H1 (cell line): Measurements from ENCODE around the gene KIF2C. TPM values are rescaled to one million over a fixed set of nuclear protein-coding genes. Genes with fewer than 3 reads are reported as not detected.

Experiments
- CTCF ChIA-PET: fragments of 300-600 bp; sonication (Branson Sonifier 250); formaldehyde crosslinking; loops from one replicate; lab custom pipeline; 2021; ENCODE audit not compliant: partially characterized antibody; lab: Charles Lee
- POLR2A ChIA-PET: fragments of 300-600 bp; sonication (Branson Sonifier 250); formaldehyde crosslinking; loops from one replicate; lab custom pipeline; 2021; ENCODE audit warnings: inconsistent platforms; ENCODE audit not compliant: partially characterized antibody; lab: Charles Lee
- DNase-seq, 2 experiments: peaks; one replicate each; pipeline versions ENCODE4 v3.0.0 to v3.0.0-alpha.2; 2010 to 2022; ENCODE audit warnings: low spot score in 2 of 2, low read depth in 1 of 2, mixed read lengths in 1 of 2
- FAIRE-seq: peaks from 2 replicates; lab custom pipeline; 2011; peaks lifted over from hg19 to GRCh38; lab: Jason Lieb, UNC
- H2AFZ ChIP-seq: 2 replicates; pipeline ENCODE4 v1.8.1; 2012; ENCODE audit warnings: low read length, inconsistent platforms
- H2AK5ac ChIP-seq: 2 replicates; pipeline ENCODE4 v1.6.1; 2013; ENCODE audit warnings: low read depth, low read length
- H2BK120ac ChIP-seq: replicated peaks from 2 replicates; pipeline ENCODE3; 2013; ENCODE audit warnings: low read depth, low read length, inconsistent platforms
- H2BK12ac ChIP-seq: 2 replicates; pipeline ENCODE4 v1.6.1; 2013; ENCODE audit warnings: low read depth, low read length
- H2BK15ac ChIP-seq: 2 replicates; pipeline ENCODE4 v1.6.1; 2013; ENCODE audit warnings: low read length
- H2BK20ac ChIP-seq: 2 replicates; pipeline ENCODE4 v1.6.1; 2013; ENCODE audit warnings: low read length
- H2BK5ac ChIP-seq: 2 replicates; pipeline ENCODE4 v1.6.1; 2013; ENCODE audit warnings: low read depth, low read length
- H3K14ac ChIP-seq: 2 replicates; pipeline ENCODE4 v1.6.1; 2013; ENCODE audit warnings: inconsistent platforms; ENCODE audit not compliant: insufficient read length
- H3K18ac ChIP-seq: 2 replicates; pipeline ENCODE4 v1.6.1; 2013; ENCODE audit warnings: low read length; ENCODE audit errors: extremely low read depth
- H3K23ac ChIP-seq: 2 replicates; pipeline ENCODE4 v1.6.1; 2013; ENCODE audit warnings: inconsistent platforms; ENCODE audit not compliant: insufficient read length
- H3K23me2 ChIP-seq: 2 replicates; pipeline ENCODE4 v1.6.1; 2013; ENCODE audit warnings: low read depth, low read length
- H3K27ac ChIP-seq: 2 replicates; pipeline ENCODE4 v1.6.1; 2011; ENCODE audit warnings: low read depth, low read length, inconsistent platforms
- H3K27me3 ChIP-seq, 4 experiments: replicated peaks in 1 of 4; 1 replicate in 1 of 4; 2 replicates in 3 of 4; pipeline versions ENCODE4 v1.6.1 to v1.8.1; 2011 to 2013; ENCODE audit warnings: low read length in 3 of 4, mild to moderate bottlenecking in 3 of 4, inconsistent platforms in 2 of 4, mixed read lengths in 2 of 4, moderate library complexity in 1 of 4; ENCODE audit not compliant: control insufficient read depth in 3 of 4, insufficient read depth in 3 of 4; ENCODE audit errors: extremely low read depth in 1 of 4
- H3K36me3 ChIP-seq, 4 experiments: 2 replicates each; pipeline versions ENCODE4 v1.6.1 to v1.8.1; 2011 to 2013; ENCODE audit warnings: mild to moderate bottlenecking in 4 of 4, low read length in 3 of 4, moderate library complexity in 2 of 4, control low read depth in 1 of 4, inconsistent platforms in 1 of 4; ENCODE audit not compliant: insufficient read depth in 4 of 4, control insufficient read depth in 2 of 4
- H3K4ac ChIP-seq: replicated peaks from 2 replicates; pipeline ENCODE3; 2013; ENCODE audit warnings: low read length, low read depth, mixed read lengths, inconsistent platforms; ENCODE audit not compliant: insufficient read length
- H3K4me1 ChIP-seq, 4 experiments: replicated peaks in 1 of 4; 1 replicate in 1 of 4; 2 replicates in 3 of 4; pipeline versions ENCODE4 v1.6.1 to v1.8.1; 2011 to 2013; ENCODE audit warnings: low read length in 3 of 4, inconsistent platforms in 2 of 4, mixed read lengths in 1 of 4; ENCODE audit not compliant: insufficient read depth in 4 of 4, control insufficient read depth in 3 of 4
- H3K4me2 ChIP-seq, 2 experiments: 2 replicates each; pipeline versions ENCODE4 v1.6.1 to v1.8.1; 2011 to 2013; ENCODE audit warnings: low read depth in 2 of 2, low read length in 2 of 2, control low read depth in 1 of 2, inconsistent platforms in 1 of 2, mild to moderate bottlenecking in 1 of 2; ENCODE audit not compliant: insufficient read depth in 1 of 2
- H3K4me3 ChIP-seq, 4 experiments: fragments of 200-600, 300-600 bp in 1 of 4; sonication (generic), shearing (Covaris generic), sonication (Bioruptor Twin) in 1 of 4; 2 replicates each; pipeline versions ENCODE4 v1.5.1 to v1.8.1; 2011 to 2016; ENCODE audit warnings: low read length in 4 of 4, low read depth in 3 of 4, control low read depth in 2 of 4, inconsistent platforms in 2 of 4, mild to moderate bottlenecking in 2 of 4, mixed read lengths in 1 of 4, moderate library complexity in 1 of 4; ENCODE audit not compliant: insufficient read depth in 2 of 4; ENCODE audit errors: extremely low read depth in 1 of 4
- H3K56ac ChIP-seq: replicated peaks from 2 replicates; pipeline ENCODE3; 2013; ENCODE audit warnings: low read depth, mild to moderate bottlenecking, mixed read lengths, low read length, inconsistent platforms; ENCODE audit not compliant: insufficient read length
- H3K79me1 ChIP-seq: 2 replicates; pipeline ENCODE4 v1.6.1; 2013; ENCODE audit warnings: low read depth, low read length, control low read depth
- H3K79me2 ChIP-seq, 2 experiments: 2 replicates each; pipeline versions ENCODE4 v1.6.1 to v1.8.1; 2012 to 2013; ENCODE audit warnings: low read length in 2 of 2, mild to moderate bottlenecking in 2 of 2, inconsistent platforms in 1 of 2; ENCODE audit not compliant: insufficient read depth in 2 of 2, control insufficient read depth in 1 of 2
- H3K9ac ChIP-seq, 4 experiments: replicated peaks in 1 of 4; 1 replicate in 1 of 4; 2 replicates in 3 of 4; pipeline versions ENCODE4 v1.6.1 to v1.8.1; 2011 to 2013; ENCODE audit warnings: low read depth in 3 of 4, low read length in 3 of 4, control low read depth in 2 of 4, mild to moderate bottlenecking in 2 of 4, moderate library complexity in 2 of 4, inconsistent platforms in 1 of 4; ENCODE audit errors: extremely low read depth in 1 of 4
- H3K9me3 ChIP-seq, 2 experiments: 2 replicates each; pipeline versions ENCODE4 v1.6.1 to v1.8.1; 2012 to 2013; ENCODE audit warnings: mild to moderate bottlenecking in 2 of 2, moderate library complexity in 2 of 2, control low read depth in 1 of 2, inconsistent platforms in 1 of 2, low read depth in 1 of 2, low read length in 1 of 2, mixed read lengths in 1 of 2; ENCODE audit not compliant: insufficient read depth in 2 of 2
- H4K20me1 ChIP-seq, 2 experiments: replicated peaks in 1 of 2; 2 replicates each; pipeline versions ENCODE3 to v1.8.1; 2011 to 2013; ENCODE audit warnings: inconsistent platforms in 2 of 2, low read length in 2 of 2, mild to moderate bottlenecking in 1 of 2; ENCODE audit not compliant: insufficient read depth in 2 of 2, control insufficient read depth in 1 of 2
- H4K5ac ChIP-seq: 2 replicates; pipeline ENCODE4 v1.6.1; 2013; ENCODE audit warnings: low read length, low read depth, mixed read lengths, inconsistent platforms; ENCODE audit not compliant: insufficient read length
- H4K8ac ChIP-seq: 2 replicates; pipeline ENCODE4 v1.8.0; 2013; ENCODE audit warnings: mild to moderate bottlenecking, moderate library complexity, low read length, inconsistent platforms; ENCODE audit not compliant: insufficient read depth; ENCODE audit errors: extremely low read depth
- H4K91ac ChIP-seq: replicated peaks from 2 replicates; pipeline ENCODE3; 2013; ENCODE audit warnings: low read length, mixed read lengths, inconsistent platforms; ENCODE audit not compliant: insufficient read length
- BCL11A ChIP-seq, 2 experiments: IDR thresholded peaks; one replicate each; pipeline ENCODE4 v1.6.1; 2011; ENCODE audit warnings: low read depth in 2 of 2, low read length in 2 of 2, mild to moderate bottlenecking in 2 of 2
- BRCA1 ChIP-seq: IDR thresholded peaks from 2 replicates; pipeline ENCODE4 v1.6.1; 2012; ENCODE audit warnings: low read depth, low read length, improper control_type of control experiment
- CHD1 ChIP-seq: IDR thresholded peaks from 2 replicates; pipeline ENCODE4 v1.6.1; 2012; ENCODE audit warnings: low read depth, low read length, improper control_type of control experiment
- CREB1 ChIP-seq: IDR thresholded peaks from 2 replicates; pipeline ENCODE4 v1.6.1; 2012; ENCODE audit warnings: inconsistent platforms
- CTBP2 ChIP-seq: IDR thresholded peaks from 2 replicates; pipeline ENCODE4 v1.7.0; 2011; ENCODE audit warnings: borderline replicate concordance, mild to moderate bottlenecking, moderate library complexity, mixed read lengths, low read length; ENCODE audit not compliant: insufficient read depth, insufficient read length
- CTCF ChIP-seq, 3 experiments: IDR thresholded peaks; 1 replicate in 2 of 3; 2 replicates in 1 of 3; pipeline versions ENCODE4 v1.5.1 to v1.6.1; 2011; ENCODE audit warnings: low read length in 3 of 3, mild to moderate bottlenecking in 3 of 3, inconsistent platforms in 2 of 3, low read depth in 1 of 3, moderate library complexity in 1 of 3; ENCODE audit not compliant: insufficient read depth in 1 of 3; ENCODE audit errors: control extremely low read depth in 1 of 3
- FOSL1 ChIP-seq: IDR thresholded peaks from 2 replicates; pipeline ENCODE4 v1.6.1; 2011; ENCODE audit warnings: mild to moderate bottlenecking, low read depth, low read length, moderate library complexity; ENCODE audit not compliant: insufficient read depth
- RAD21 ChIP-seq, 2 experiments: IDR thresholded peaks in 1 of 2; conservative IDR thresholded peaks in 1 of 2; 2 replicates each; pipeline ENCODE4 v1.6.1; 2011; ENCODE audit warnings: low read depth in 2 of 2, low read length in 2 of 2, improper control_type of control experiment in 1 of 2, inconsistent platforms in 1 of 2, mild to moderate bottlenecking in 1 of 2, moderate library complexity in 1 of 2
- RFX5 ChIP-seq: IDR thresholded peaks from 2 replicates; pipeline ENCODE4 v1.6.1; 2011; ENCODE audit warnings: low read depth, low read length, improper control_type of control experiment, borderline replicate concordance
- RXRA ChIP-seq: IDR thresholded peaks from 2 replicates; pipeline ENCODE4 v1.6.1; 2011; ENCODE audit warnings: low read depth, mild to moderate bottlenecking, low read length, moderate library complexity; ENCODE audit not compliant: insufficient read depth
- WGBS, 2 experiments: shearing (Covaris generic) in 1 of 2; methylation state at CpG; one replicate each; pipeline versions ENCODE4 v1.1.6 to v1.1.7; 2013 to 2015; ENCODE audit warnings: low lambda C conversion rate in 2 of 2, mixed read lengths in 2 of 2, inconsistent platforms in 1 of 2, low coverage in 1 of 2, missing lambda C conversion rate in 1 of 2; ENCODE audit not compliant: insufficient replicate concordance in 2 of 2, insufficient coverage in 1 of 2, insufficient read length in 1 of 2; ENCODE audit errors: extremely low coverage in 1 of 2, missing lambda C conversion rate in 1 of 2; 5-methylcytosine and 5-hydroxymethylcytosine counted together
- polyA plus RNA-seq, 7 experiments: library from polyadenylated mRNA; depleted of rRNA in 3 of 7; stranded (reverse) in 5 of 7; unstranded in 2 of 7; fragments of >200 nt in 5 of 7; fragments of 200-250 nt in 2 of 7; gene quantifications; 1 replicate in 5 of 7; 2 replicates in 1 of 7; 4 replicates in 1 of 7; pipeline versions ENCODE4 v1.2.1 to v1.2.3, GENCODE V29; 2011 to 2013; ENCODE audit warnings: missing spikeins in 2 of 7, mixed read lengths in 2 of 7
- total RNA-seq: library from RNA; stranded (reverse); fragmentation: NEBNext Ultra II Directional; extraction: Animal tissue kit (Norgen Biotek cat#: 25700); gene quantifications from 2 replicates; pipeline ENCODE4 v1.2.1, GENCODE V29; 2021

The KIF2C gene
- total and polyA plus RNA-seq, 2 of the 8 experiments (the other 6 are each of a cell fraction or from before 2014, with no cell fraction given) = 41.8 to 68.1 TPM

DNA sequence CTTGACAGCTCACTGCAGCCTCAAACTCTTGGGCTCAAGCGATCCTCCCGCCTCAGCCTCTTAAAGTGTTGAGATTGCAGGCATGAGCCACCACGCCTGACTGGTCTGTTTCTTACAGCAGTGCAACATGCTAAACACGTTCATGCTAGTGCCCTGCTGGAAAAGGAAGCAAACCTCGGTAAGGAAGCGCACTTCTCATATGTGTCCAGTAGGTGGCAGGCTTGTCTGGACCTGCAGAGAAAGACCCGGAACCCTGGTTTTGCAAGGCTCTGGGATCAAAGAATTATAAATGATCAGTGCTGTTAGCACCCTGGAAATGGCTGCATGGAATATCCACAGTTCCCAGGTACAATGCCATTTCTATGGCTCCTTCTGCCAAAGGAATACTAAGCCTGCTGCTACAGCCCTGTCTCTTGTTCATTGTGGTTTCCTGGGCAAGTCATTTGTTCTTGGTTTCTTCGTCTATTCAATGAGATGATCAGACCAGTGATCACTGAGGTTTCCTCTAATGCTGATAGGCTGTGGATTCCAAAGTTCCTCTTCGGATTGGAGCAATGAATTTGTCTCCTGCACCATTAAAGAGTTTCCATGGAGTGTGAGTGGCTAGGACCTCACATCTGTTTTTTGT is 24.6 kb upstream of the KIF2C start:
- Histone ChIP-seq H3K27me3 (no peaks in the 10 kb centered on the region), H4K8ac (no peak overlapping the region), H2BK12ac (no peak overlapping the region), H3K27ac (no peak overlapping the region), H2AFZ (peak overlapping the region; percentile 96), H3K14ac (no peak overlapping the region), H2BK5ac (no peak overlapping the region), H4K20me1 (no peaks in the 10 kb centered on the region), H2AK5ac (no peak overlapping the region), H3K4me2 (no peak overlapping the region), H3K79me2 (no peaks in the 10 kb centered on the region), H3K4me3 (no peak overlapping the region), H3K56ac (no peak overlapping the region), H3K18ac (no peak overlapping the region), H3K36me3 (no peaks in the 10 kb centered on the region), H2BK15ac (no peak overlapping the region), H3K23me2 (no peaks in the 10 kb centered on the region), H3K4me1 (no peaks in the 10 kb centered on the region), H2BK20ac (no peak overlapping the region), H3K4ac (no peak overlapping the region), H4K5ac (no peak overlapping the region), H3K79me1 (no peaks in the 10 kb centered on the region), H4K91ac (no peak overlapping the region), H2BK120ac (no peak overlapping the region), H3K9me3 (no peaks in the 10 kb centered on the region), H3K9ac (no peak overlapping the region), H3K23ac (no peak overlapping the region)
- ChIA-PET CTCF (interaction anchor here (0.6 to 10.2 kb wide), 16 partner anchors 8 to 854 kb away, joined by 3 to 107 read pairs (median 4); partner anchors contain the start of genes ARMH1, RNU5D-1 and TMEM53), POLR2A (interaction anchor here (0.6 to 22.5 kb wide), 2 partner anchors 65 to 93 kb away, joined by 3 to 428 read pairs; partner anchors contain the start of genes BEST4, BTBD19 and RPS8)
- DNase-seq (peak in 1 of 2 experiments; percentile 82), FAIRE-seq (peak; percentile 93)
- 29% methylated on average over 9 of the region's 9 CpGs; no CpG with 5 or more reads in 1 of the 2 experiments for WGBS, 2 experiments
- no peak for TF ChIP-seq BCL11A (IDR thresholded peaks at IDR 0.05; ENCODE audit: low read depth in 2 of 2, low read length in 2 of 2)
- no peak for TF ChIP-seq RFX5
- TF ChIP-seq RXRA = no peak
- TF ChIP-seq FOSL1 = no peak
- peak; percentile 69 to 79 for TF ChIP-seq RAD21 (IDR thresholded peaks at IDR 0.05 in 1 of 2, conservative IDR thresholded peaks at IDR 0.05 in 1 of 2; ENCODE audit: low read depth in 2 of 2, low read length in 2 of 2)
- peak; percentile 81 to 97 (median 81) for TF ChIP-seq CTCF (IDR thresholded peaks at IDR 0.05; ENCODE audit: control extremely low read depth in 1 of 3, insufficient read depth in 1 of 3, low read depth in 1 of 3, low read length in 3 of 3)
- TF ChIP-seq CREB1 = no peak
- no peak for TF ChIP-seq BRCA1
- no peak for TF ChIP-seq CHD1
- no peak for TF ChIP-seq CTBP2
